Measurements from ENCODE around the gene RNF150. TPM values are rescaled to one million over a fixed set of nuclear protein-coding genes. Genes with fewer than 3 reads are reported as not detected.

RNF150 gene
- total RNA-seq, 1 donor from 2014 or later: 14.8 TPM

DNA sequence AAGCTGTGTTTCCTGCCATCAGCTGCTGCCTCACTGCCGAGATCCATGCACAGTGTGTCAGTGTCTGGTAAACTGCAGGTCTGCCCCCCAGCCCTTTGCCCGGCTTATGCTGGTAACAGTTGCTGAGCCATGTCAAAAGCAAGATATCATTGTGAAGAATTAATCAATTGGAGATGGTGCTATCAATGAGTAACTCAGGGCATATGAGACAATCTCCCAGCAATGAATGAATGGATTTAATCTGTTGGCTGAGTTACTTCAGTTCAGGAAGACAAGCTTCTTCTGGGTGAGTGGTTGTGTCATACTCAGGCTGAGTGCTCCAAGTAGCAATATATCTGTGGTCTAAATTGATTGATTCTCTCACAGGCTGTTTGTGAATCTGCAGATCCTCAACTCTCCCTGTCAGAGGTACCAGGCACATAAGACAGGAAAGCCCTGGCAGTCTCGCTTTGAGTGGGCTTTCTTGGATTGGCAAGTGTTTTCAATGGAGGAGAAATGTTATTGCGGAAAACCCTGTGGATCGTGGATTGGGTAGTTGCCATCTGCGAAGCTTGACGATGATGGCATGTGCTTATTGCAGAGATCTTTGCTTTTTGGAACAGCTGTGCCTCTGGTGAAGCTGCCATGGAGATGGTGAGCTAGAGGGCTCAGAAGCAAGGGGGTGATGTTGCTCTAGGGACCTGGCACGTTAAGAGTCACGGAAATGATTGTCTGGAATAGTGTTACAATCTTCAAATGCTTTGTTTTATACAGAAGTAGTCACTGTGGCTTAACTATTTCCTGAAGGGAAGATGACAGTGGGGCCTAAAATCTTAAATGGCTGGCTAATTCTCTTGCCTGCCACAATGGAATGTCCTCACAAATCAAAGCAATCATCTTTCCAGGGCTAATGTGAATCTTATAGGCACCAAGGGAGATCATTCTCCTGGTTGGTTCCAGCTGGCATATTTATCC is 229.5 kb downstream of the RNF150 start:
- H3K4me3 Mint-ChIP-seq (ENCODE audit: unreplicated experiment): no peak overlapping the region
- no peak for DNase-seq (ENCODE audit: low spot score)
- no peaks in the 10 kb centered on the region for H3K9me3 Mint-ChIP-seq (ENCODE audit: low read depth)
- H3K27me3 Mint-ChIP-seq (ENCODE audit: low read depth): no peaks in the 10 kb centered on the region
- no peak overlapping the region for H3K27ac Mint-ChIP-seq (ENCODE audit: unreplicated experiment)
- peaks cover 2% of the 10 kb centered on the region for H3K4me1 Mint-ChIP-seq (ENCODE audit: low read depth)
- H3K36me3 Mint-ChIP-seq (ENCODE audit: low read depth): peaks cover 2% of the 10 kb centered on the region
- TF ChIP-seq, protein P1, sequence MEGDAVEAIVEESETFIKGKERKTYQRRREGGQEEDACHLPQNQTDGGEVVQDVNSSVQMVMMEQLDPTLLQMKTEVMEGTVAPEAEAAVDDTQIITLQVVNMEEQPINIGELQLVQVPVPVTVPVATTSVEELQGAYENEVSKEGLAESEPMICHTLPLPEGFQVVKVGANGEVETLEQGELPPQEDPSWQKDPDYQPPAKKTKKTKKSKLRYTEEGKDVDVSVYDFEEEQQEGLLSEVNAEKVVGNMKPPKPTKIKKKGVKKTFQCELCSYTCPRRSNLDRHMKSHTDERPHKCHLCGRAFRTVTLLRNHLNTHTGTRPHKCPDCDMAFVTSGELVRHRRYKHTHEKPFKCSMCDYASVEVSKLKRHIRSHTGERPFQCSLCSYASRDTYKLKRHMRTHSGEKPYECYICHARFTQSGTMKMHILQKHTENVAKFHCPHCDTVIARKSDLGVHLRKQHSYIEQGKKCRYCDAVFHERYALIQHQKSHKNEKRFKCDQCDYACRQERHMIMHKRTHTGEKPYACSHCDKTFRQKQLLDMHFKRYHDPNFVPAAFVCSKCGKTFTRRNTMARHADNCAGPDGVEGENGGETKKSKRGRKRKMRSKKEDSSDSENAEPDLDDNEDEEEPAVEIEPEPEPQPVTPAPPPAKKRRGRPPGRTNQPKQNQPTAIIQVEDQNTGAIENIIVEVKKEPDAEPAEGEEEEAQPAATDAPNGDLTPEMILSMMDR (IDR thresholded peaks at IDR 0.05): no peak

DNA sequence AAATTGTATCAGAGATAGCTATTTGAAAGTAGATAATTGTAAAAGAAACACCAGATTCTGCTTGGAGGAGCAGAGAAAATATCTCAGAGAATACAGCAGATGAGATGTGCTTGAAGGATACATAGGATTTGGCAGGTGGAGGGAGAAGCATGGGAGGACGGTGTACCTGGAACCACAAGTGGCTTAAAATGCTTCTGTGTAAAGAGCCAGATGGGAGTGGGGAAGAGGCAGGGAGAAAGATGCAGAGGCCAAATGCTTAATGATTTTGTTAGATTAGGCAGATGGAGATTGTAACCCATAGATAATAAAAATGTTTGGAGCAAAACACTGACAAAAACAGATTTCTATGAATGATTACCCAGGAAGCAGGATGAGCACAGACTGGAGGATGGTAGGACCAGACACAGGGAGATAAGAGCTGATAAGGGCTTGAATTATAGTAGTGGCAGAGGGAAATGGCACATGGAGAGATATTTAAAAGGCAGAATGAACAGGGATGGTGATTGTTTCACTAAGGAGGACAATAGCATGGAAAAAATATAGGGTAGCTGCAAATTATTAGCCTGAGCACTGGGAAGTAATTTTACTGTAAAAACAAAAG is 231.4 kb downstream of the RNF150 start:
- peaks cover 2% of the 10 kb centered on the region for H3K4me1 Mint-ChIP-seq (ENCODE audit: low read depth)
- no peak overlapping the region for H3K27ac Mint-ChIP-seq (ENCODE audit: unreplicated experiment)
- peaks cover 2% of the 10 kb centered on the region for H3K36me3 Mint-ChIP-seq (ENCODE audit: low read depth)
- H3K4me3 Mint-ChIP-seq (ENCODE audit: unreplicated experiment): no peak overlapping the region
- DNase-seq (ENCODE audit: low spot score): no peak
- H3K9me3 Mint-ChIP-seq (ENCODE audit: low read depth): no peaks in the 10 kb centered on the region
- no peaks in the 10 kb centered on the region for H3K27me3 Mint-ChIP-seq (ENCODE audit: low read depth)
- TF ChIP-seq, protein P1 (IDR thresholded peaks at IDR 0.05): no peak

DNA sequence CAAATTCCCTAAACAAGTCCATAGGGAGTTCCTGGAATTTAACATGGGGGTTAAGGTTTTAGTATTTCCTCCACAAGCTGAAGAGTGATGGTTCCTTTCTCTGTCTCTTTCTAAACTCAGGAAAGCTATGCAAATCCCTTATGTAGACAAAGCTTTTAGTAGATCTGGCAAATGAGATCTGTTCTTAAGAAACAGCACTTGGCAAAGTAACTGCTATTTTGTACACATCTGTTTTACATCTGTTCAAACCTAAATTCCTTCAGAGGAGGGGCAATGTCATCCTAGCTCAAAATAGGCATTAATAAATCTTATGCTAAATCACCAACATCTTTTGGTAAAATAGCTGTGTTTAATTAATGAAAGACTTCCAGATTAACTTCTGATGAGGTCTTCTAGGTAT is 239.3 kb downstream of the RNF150 start:
- TF ChIP-seq, protein P1 (IDR thresholded peaks at IDR 0.05): no peak
- no peaks in the 10 kb centered on the region for H3K36me3 Mint-ChIP-seq (ENCODE audit: low read depth)
- no peak overlapping the region for H3K4me3 Mint-ChIP-seq (ENCODE audit: unreplicated experiment)
- peaks cover 18% of the 10 kb centered on the region for H3K4me1 Mint-ChIP-seq (ENCODE audit: low read depth)
- H3K27me3 Mint-ChIP-seq (ENCODE audit: low read depth): no peaks in the 10 kb centered on the region
- no peaks in the 10 kb centered on the region for H3K9me3 Mint-ChIP-seq (ENCODE audit: low read depth)
- DNase-seq (ENCODE audit: low spot score): no peak
- H3K27ac Mint-ChIP-seq (ENCODE audit: unreplicated experiment): no peak overlapping the region

DNA sequence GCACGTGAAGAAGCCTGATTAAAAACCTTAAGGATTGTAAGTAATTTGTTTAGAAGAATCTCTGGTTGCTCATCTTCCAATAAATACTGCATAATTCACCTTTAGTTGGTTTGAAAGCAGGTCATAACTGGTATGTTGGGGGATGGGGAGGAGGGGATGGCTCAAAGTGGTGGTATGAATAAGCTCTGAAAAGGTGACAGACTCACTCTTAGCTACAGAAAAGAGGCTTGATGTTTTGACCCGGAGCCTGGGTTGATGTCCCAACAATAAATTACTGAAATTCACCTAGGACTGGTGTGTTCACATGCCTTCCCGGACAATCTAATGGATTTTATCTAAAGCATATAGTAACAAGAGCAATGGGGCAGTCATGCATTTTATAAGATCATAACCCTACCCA is 245.2 kb downstream of the RNF150 start:
- Mint-ChIP-seq H3K4me3 (ENCODE audit: unreplicated experiment) (no peak overlapping the region), H3K27ac (ENCODE audit: unreplicated experiment) (no peak overlapping the region), H3K4me1 (ENCODE audit: low read depth) (peaks cover 4% of the 10 kb centered on the region), H3K36me3 (ENCODE audit: low read depth) (peaks cover 7% of the 10 kb centered on the region), H3K27me3 (ENCODE audit: low read depth) (no peaks in the 10 kb centered on the region), H3K9me3 (ENCODE audit: low read depth) (peaks cover 11% of the 10 kb centered on the region)
- no peak for DNase-seq (ENCODE audit: low spot score)
- TF ChIP-seq, protein P1 (IDR thresholded peaks at IDR 0.05): no peak

DNA sequence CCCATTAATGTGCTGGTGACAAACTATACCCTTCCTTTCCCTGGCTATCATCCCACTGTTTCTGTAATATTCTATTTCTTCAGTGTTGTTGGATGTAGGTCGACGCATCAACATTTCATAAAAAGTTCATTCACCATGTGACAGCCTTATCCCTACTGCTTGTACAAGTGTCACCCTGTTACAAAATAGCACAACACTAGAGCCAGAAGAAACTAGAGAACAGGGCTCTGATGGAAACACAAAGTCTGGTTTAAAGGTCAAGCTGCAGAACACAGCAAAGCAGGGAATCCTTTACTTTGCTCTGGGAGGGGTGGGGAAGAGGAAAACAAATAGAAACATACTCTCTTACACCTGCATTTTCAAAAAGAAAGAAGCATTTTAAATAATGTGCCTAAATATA is 245.8 kb downstream of the RNF150 start:
- H3K27me3 Mint-ChIP-seq (ENCODE audit: low read depth): no peaks in the 10 kb centered on the region
- H3K36me3 Mint-ChIP-seq (ENCODE audit: low read depth): peaks cover 8% of the 10 kb centered on the region
- no peak overlapping the region for H3K4me3 Mint-ChIP-seq (ENCODE audit: unreplicated experiment)
- no peak for DNase-seq (ENCODE audit: low spot score)
- TF ChIP-seq, protein P1 (IDR thresholded peaks at IDR 0.05): no peak
- H3K9me3 Mint-ChIP-seq (ENCODE audit: low read depth): peaks cover 16% of the 10 kb centered on the region
- peaks cover 3% of the 10 kb centered on the region for H3K4me1 Mint-ChIP-seq (ENCODE audit: low read depth)
- H3K27ac Mint-ChIP-seq (ENCODE audit: unreplicated experiment): no peak overlapping the region
